Fibroblast of lung (primary cell): ENCODE measurements around the gene FAM20B. TPM values are rescaled to one million over a fixed set of nuclear protein-coding genes. Genes with fewer than 3 reads are reported as not detected.
"Not testable (repeated sequence)": the region's sequence is repeated elsewhere in the genome, so short reads cannot be mapped to it uniquely, and the experiment has no call there.

ENCODE experiments used
- DNase-seq, 2 donors: peaks; one replicate each; pipeline versions ENCODE4 v3.0.0 to v3.0.0-alpha.2; 2010; ENCODE audit warnings: low read depth in 2 of 2
- H2AFZ ChIP-seq: 2 replicates; pipeline ENCODE4 v1.5.1; 2012; ENCODE audit warnings: low read length, control low read depth, inconsistent platforms
- H3K27ac ChIP-seq: 2 replicates; pipeline ENCODE4 v1.5.1; 2011; ENCODE audit warnings: low read length, control low read depth; ENCODE audit not compliant: insufficient read depth
- H3K27me3 ChIP-seq: 2 replicates; pipeline ENCODE4 v1.5.1; 2011; ENCODE audit warnings: mild to moderate bottlenecking, low read length; ENCODE audit not compliant: control insufficient read depth, insufficient read depth
- H3K36me3 ChIP-seq: 2 replicates; pipeline ENCODE4 v1.5.1; 2011; ENCODE audit warnings: low read length; ENCODE audit not compliant: control insufficient read depth, insufficient read depth
- H3K4me1 ChIP-seq: 2 replicates; pipeline ENCODE4 v1.5.1; 2011; ENCODE audit warnings: low read length; ENCODE audit not compliant: control insufficient read depth, insufficient read depth; ENCODE audit errors: extremely low read depth
- H3K4me2 ChIP-seq: 2 replicates; pipeline ENCODE4 v1.5.1; 2011; ENCODE audit warnings: low read length, control low read depth; ENCODE audit not compliant: insufficient read depth; ENCODE audit errors: extremely low read depth
- H3K4me3 ChIP-seq, 4 experiments: fragments of 200-600 bp in 1 of 4; sonication (generic) in 1 of 4; replicated peaks in 1 of 4; 2 replicates each; pipeline ENCODE4 v1.5.1; 2011 to 2016; ENCODE audit warnings: low read length in 4 of 4, low read depth in 3 of 4, mild to moderate bottlenecking in 3 of 4, control low read depth in 2 of 4, inconsistent platforms in 1 of 4, mixed read lengths in 1 of 4; ENCODE audit not compliant: insufficient read depth in 1 of 4; ENCODE audit errors: control extremely low read depth in 1 of 4
- H3K79me2 ChIP-seq: 2 replicates; pipeline ENCODE4 v1.5.1; 2012; ENCODE audit warnings: mild to moderate bottlenecking, low read length, inconsistent platforms; ENCODE audit not compliant: control insufficient read depth, insufficient read depth
- H3K9ac ChIP-seq: 2 replicates; pipeline ENCODE4 v1.5.1; 2011; ENCODE audit warnings: mild to moderate bottlenecking, low read length, control low read depth; ENCODE audit not compliant: insufficient read depth
- H3K9me3 ChIP-seq: 2 replicates; pipeline ENCODE4 v1.5.1; 2012; ENCODE audit warnings: low read depth, low read length; ENCODE audit not compliant: control insufficient read depth, insufficient read depth
- H4K20me1 ChIP-seq: 2 replicates; pipeline ENCODE4 v1.5.1; 2011; ENCODE audit warnings: low read length; ENCODE audit not compliant: control insufficient read depth, insufficient read depth; ENCODE audit errors: extremely low read depth
- CTCF ChIP-seq, 2 donors: IDR thresholded peaks in 1 of 2; conservative IDR thresholded peaks in 1 of 2; 1 replicate in 1 of 2; 2 replicates in 1 of 2; pipeline ENCODE4 v1.5.1; 2011 to 2012; ENCODE audit warnings: low read length in 2 of 2, control low read depth in 1 of 2, inconsistent platforms in 1 of 2, low read depth in 1 of 2, mild to moderate bottlenecking in 1 of 2
- EZH2 ChIP-seq: IDR thresholded peaks from 2 replicates; pipeline ENCODE4 v1.5.1; 2012; ENCODE audit warnings: low read length, control low read depth, mild to moderate bottlenecking; ENCODE audit errors: missing control alignments
- polyA plus RNA-seq, 2 donors: library from polyadenylated mRNA; depleted of rRNA in 1 of 2; stranded (reverse) in 1 of 2; unstranded in 1 of 2; fragments of >200 nt; gene quantifications; 2 replicates each; pipeline ENCODE4 v1.2.1, GENCODE V29; 2011 to 2012; ENCODE audit warnings: missing spikeins in 1 of 2
- total RNA-seq: library from RNA; depleted of rRNA; stranded (reverse); fragments of >200 nt; gene quantifications from 2 replicates; pipeline ENCODE4 v1.2.1, GENCODE V29; 2014

Gene FAM20B
- total and polyA plus RNA-seq, 2 donors (not counting 1 experiment from before 2014, with no cell fraction given) = 42.1 to 45.2 TPM

- DNase-seq = peak; percentile 55 to 69
- H3K4me2 ChIP-seq = peak overlapping the region; percentile 56
- no peak overlapping the region for H3K4me3 ChIP-seq
- no peak for TF ChIP-seq CTCF (conservative IDR thresholded peaks at IDR 0.05 in 1 of 2, IDR thresholded peaks at IDR 0.05 in 1 of 2; ENCODE audit: low read depth in 1 of 2, low read length in 2 of 2)
- TF ChIP-seq EZH2 = no peak
- H3K27ac ChIP-seq = peak overlapping the region; percentile 30
- H3K4me1 ChIP-seq = peaks cover 34% of the 10 kb centered on the region
- H2AFZ ChIP-seq = no peak overlapping the region
- H3K36me3 ChIP-seq = no peaks in the 10 kb centered on the region
- H3K9ac ChIP-seq = no peak overlapping the region
- H4K20me1 ChIP-seq = no peaks in the 10 kb centered on the region
- H3K27me3 ChIP-seq = no peaks in the 10 kb centered on the region
- peaks cover 50% of the 10 kb centered on the region for H3K79me2 ChIP-seq
- no peaks in the 10 kb centered on the region for H3K9me3 ChIP-seq
Observed at GRCh38 chr1:179034720-179035119, 9.0 kb downstream of the FAM20B start.

DNA sequence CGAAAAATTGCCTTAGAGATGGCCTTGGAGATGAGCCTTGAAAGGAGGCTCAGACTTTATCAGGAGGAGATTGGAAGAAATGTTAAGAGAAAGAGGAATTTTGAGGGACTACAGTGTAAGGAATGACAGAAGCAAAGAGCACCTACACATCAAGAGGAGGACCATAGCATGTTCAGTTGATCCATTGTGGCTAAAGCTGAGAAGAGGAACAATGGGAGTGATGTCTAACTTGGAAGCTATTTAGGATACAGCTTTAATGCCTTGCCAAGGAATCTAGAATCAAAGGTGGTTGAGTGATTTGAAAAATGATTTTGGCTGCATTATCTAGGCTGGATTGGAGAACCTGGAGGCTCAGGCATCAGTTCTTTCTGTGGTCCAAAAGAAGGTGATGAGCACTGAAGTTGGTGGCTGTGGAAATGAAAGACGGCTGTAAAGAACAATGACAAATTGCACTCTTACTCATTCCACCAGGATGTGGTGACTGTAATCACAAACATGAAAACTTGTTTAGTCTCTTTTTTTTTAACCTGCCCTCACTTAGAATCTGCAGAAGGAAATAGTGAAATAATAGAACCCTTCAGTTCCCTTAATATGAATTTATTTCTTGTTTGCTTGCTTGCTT is 11.3 kb downstream of the FAM20B start:
- no peak overlapping the region for H3K4me2 ChIP-seq
- no peaks in the 10 kb centered on the region for H3K9me3 ChIP-seq
- H3K4me1 ChIP-seq = peaks cover 32% of the 10 kb centered on the region
- H4K20me1 ChIP-seq = no peaks in the 10 kb centered on the region
- H3K27me3 ChIP-seq = no peaks in the 10 kb centered on the region
- peaks cover 35% of the 10 kb centered on the region for H3K79me2 ChIP-seq
- H3K36me3 ChIP-seq = no peaks in the 10 kb centered on the region
- H2AFZ ChIP-seq = no peak overlapping the region
- H3K4me3 ChIP-seq = no peak overlapping the region
- TF ChIP-seq CTCF (conservative IDR thresholded peaks at IDR 0.05 in 1 of 2, IDR thresholded peaks at IDR 0.05 in 1 of 2; ENCODE audit: low read depth in 1 of 2, low read length in 2 of 2) = no peak
- TF ChIP-seq EZH2 = no peak
- no peak overlapping the region for H3K9ac ChIP-seq
- DNase-seq = peak in 1 of 2 donors; percentile 69
- no peak overlapping the region for H3K27ac ChIP-seq

DNA sequence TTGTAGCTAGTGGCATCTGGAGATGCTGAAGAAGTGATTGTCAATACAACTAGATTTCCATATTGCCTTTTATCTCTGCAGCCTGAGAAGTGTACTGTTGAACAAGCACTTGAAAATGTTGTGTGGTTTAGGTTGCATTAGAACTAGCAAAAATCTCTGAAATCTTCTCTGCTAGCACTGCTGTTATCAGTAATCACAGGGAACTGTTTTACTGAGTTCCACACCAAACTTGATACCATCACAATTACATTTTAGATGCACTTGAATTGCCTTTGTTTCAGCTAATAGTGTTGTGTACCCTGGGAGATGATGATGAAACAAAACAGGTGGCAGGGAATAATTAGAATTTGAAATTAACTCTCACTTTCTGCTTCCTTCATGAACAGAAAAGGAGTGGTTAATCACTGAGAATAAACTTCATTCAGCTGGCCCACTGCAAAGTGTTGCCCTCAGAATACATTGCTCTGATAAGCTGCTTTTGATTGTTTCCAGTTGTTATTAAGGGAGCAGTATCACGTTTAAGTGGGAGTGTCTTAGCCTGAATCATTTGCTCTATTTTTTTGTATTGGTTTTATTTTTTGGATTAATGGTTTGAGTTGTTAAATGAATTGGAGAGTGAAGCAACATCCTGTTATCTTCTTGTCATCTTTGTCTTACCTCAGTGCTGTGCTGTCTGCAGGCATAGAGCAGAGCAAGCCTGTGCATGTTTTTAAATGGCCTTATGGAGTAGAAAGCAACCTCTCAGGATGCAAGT is 13.0 kb downstream of the FAM20B start:
- Histone ChIP-seq H3K9ac (no peak overlapping the region), H2AFZ (no peak overlapping the region), H3K9me3 (no peaks in the 10 kb centered on the region), H4K20me1 (no peaks in the 10 kb centered on the region), H3K27ac (no peak overlapping the region), H3K36me3 (peaks cover under 1% of the 10 kb centered on the region), H3K4me3 (no peak overlapping the region), H3K4me1 (peaks cover 26% of the 10 kb centered on the region), H3K4me2 (no peak overlapping the region), H3K27me3 (no peaks in the 10 kb centered on the region), H3K79me2 (peaks cover 36% of the 10 kb centered on the region)
- peak in 1 of 2 donors; percentile 32 for DNase-seq
- TF ChIP-seq CTCF (conservative IDR thresholded peaks at IDR 0.05 in 1 of 2, IDR thresholded peaks at IDR 0.05 in 1 of 2; ENCODE audit: low read depth in 1 of 2, low read length in 2 of 2) (no peak), EZH2 (no peak)

DNA sequence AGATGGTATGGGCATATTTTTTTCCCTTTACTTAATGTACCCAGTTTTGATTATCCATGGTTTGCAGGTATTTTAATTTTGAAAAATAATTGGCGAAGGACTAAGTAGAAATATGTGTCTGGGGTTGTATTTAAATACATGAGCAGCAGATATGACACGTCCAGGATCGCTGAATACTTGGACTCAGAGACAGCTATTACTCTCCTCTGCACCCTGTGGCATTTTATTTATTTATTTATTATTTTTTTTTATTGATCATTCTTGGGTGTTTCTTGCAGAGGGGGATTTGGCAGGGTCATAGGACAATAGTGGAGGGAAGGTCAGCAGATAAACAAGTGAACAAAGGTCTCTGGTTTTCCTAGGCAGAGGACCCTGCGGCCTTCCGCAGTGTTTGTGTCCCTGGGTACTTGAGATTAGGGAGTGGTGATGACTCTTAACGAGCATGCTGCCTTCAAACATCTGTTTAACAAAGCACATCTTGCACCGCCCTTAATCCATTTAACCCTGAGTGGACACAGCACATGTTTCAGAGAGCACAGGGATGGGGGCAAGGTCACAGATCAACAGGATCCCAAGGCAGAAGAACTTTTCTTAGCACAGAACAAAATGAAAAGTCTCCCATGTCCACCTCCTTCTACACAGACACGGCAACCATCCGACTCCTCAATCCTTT is 13.9 kb downstream of the FAM20B start:
- H3K79me2 ChIP-seq = peaks cover 33% of the 10 kb centered on the region
- H3K27ac ChIP-seq = not testable (repeated sequence)
- H3K4me1 ChIP-seq = peaks cover 19% of the 10 kb centered on the region

More for the DNA sequence above, 13.9 kb downstream of the FAM20B start:
- H3K9me3 ChIP-seq, H4K20me1 ChIP-seq, DNase-seq, H3K4me3 ChIP-seq, H3K27me3 ChIP-seq, H2AFZ ChIP-seq, H3K36me3 ChIP-seq, H3K9ac ChIP-seq, H3K4me2 ChIP-seq: not testable (repeated sequence)
